SK-N-SH (cell line): ENCODE data around the gene PTGIR. TPM values are rescaled to one million over a fixed set of nuclear protein-coding genes. Genes with fewer than 3 reads are reported as not detected.

Experiments used
- CTCF ChIA-PET: fragments of 300-600, 350-600 bp; formaldehyde crosslinking; extraction: SDS; loops from one replicate; lab custom pipeline; 2021; lab: Yijun Ruan, JAX
- POLR2A ChIA-PET: fragments of 350-600 bp; sonication (Branson Sonifier 250); formaldehyde crosslinking; extraction: SDS; loops from one replicate; lab custom pipeline; 2020; ENCODE audit warnings: antibody characterized with exemption, inconsistent platforms; lab: Yijun Ruan, JAX
- DNase-seq: peaks from one replicate; pipeline ENCODE4 v3.0.0; 2012
- H2AFZ ChIP-seq: fragments of 200-600 bp; sonication (generic); 2 replicates; pipeline ENCODE4 v1.8.1; 2016; ENCODE audit warnings: antibody characterized with exemption, mild to moderate bottlenecking, low read depth
- H3F3A ChIP-seq: fragments of 200-600 bp; sonication (generic); replicated peaks from 2 replicates; pipeline ENCODE3; 2016; ENCODE audit warnings: antibody characterized with exemption, mild to moderate bottlenecking; ENCODE audit not compliant: insufficient read depth
- H3K27ac ChIP-seq, 2 experiments: fragments of 200-500 bp in 1 of 2; fragments of 200-600 bp in 1 of 2; sonication (Bioruptor generic) in 1 of 2; sonication (generic), shearing (Covaris generic) in 1 of 2; 2 replicates each; pipeline versions ENCODE4 v1.5.1 to v1.6.1; 2014 to 2016; ENCODE audit warnings: low read depth in 2 of 2, inconsistent platforms in 1 of 2, low read length in 1 of 2, mild to moderate bottlenecking in 1 of 2, mixed read lengths in 1 of 2
- H3K27me3 ChIP-seq: fragments of 200-600 bp; sonication (generic), shearing (Covaris generic); 2 replicates; pipeline ENCODE4 v1.6.1; 2016; ENCODE audit warnings: mixed run types; ENCODE audit not compliant: insufficient read depth
- H3K36me3 ChIP-seq, 2 experiments: fragments of 200-500 bp in 1 of 2; fragments of 200-600 bp in 1 of 2; sonication (Bioruptor generic) in 1 of 2; sonication (generic) in 1 of 2; replicated peaks in 1 of 2; 2 replicates each; pipeline versions ENCODE3 to v1.5.1; 2014 to 2016; ENCODE audit warnings: low read length in 1 of 2, mild to moderate bottlenecking in 1 of 2; ENCODE audit not compliant: insufficient read depth in 2 of 2, control insufficient read depth in 1 of 2
- H3K4me1 ChIP-seq, 2 experiments: fragments of 200-500 bp in 1 of 2; fragments of 200-600 bp in 1 of 2; sonication (Bioruptor generic) in 1 of 2; sonication (generic), shearing (Covaris generic) in 1 of 2; 2 replicates each; pipeline versions ENCODE4 v1.5.1 to v1.6.1; 2014 to 2016; ENCODE audit warnings: low read depth in 1 of 2, low read length in 1 of 2, mixed run types in 1 of 2; ENCODE audit not compliant: insufficient read depth in 2 of 2, control insufficient read depth in 1 of 2
- H3K4me2 ChIP-seq: fragments of 200-600 bp; sonication (generic), shearing (Covaris generic); 2 replicates; pipeline ENCODE4 v1.6.1; 2017; ENCODE audit warnings: mixed run types
- H3K4me3 ChIP-seq, 2 experiments: fragments of 200-500 bp in 1 of 2; fragments of 200-600 bp in 1 of 2; sonication (Bioruptor generic) in 1 of 2; sonication (generic), shearing (Covaris generic) in 1 of 2; 2 replicates each; pipeline versions ENCODE4 v1.5.1 to v1.8.1; 2014 to 2016; ENCODE audit warnings: low read depth in 2 of 2, inconsistent platforms in 1 of 2, low read length in 1 of 2, mild to moderate bottlenecking in 1 of 2, mixed read lengths in 1 of 2, moderate library complexity in 1 of 2
- H3K79me2 ChIP-seq: fragments of 200-600 bp; sonication (generic); 2 replicates; pipeline ENCODE4 v1.8.1; 2017; ENCODE audit warnings: mild to moderate bottlenecking; ENCODE audit not compliant: insufficient read depth
- H3K9ac ChIP-seq: fragments of 200-600 bp; sonication (generic); 2 replicates; pipeline ENCODE4 v1.6.1; 2017; ENCODE audit warnings: mixed run types
- H3K9me2 ChIP-seq: fragments of 200-600 bp; sonication (generic); 2 replicates; pipeline ENCODE4 v1.6.1; 2017; ENCODE audit warnings: mixed run types
- H3K9me3 ChIP-seq: fragments of 200-600 bp; sonication (generic); 2 replicates; pipeline ENCODE4 v1.6.1; 2017; ENCODE audit warnings: mixed run types, mild to moderate bottlenecking, moderate library complexity
- H4K20me1 ChIP-seq: fragments of 200-600 bp; sonication (generic); 2 replicates; pipeline ENCODE4 v1.6.1; 2017; ENCODE audit warnings: mild to moderate bottlenecking, mixed run types; ENCODE audit not compliant: insufficient read depth
- CHD2 ChIP-seq: fragments of 150-350 bp; IDR thresholded peaks from 2 replicates; pipeline ENCODE4 v1.6.1; 2018; ENCODE audit warnings: low read length; ENCODE audit not compliant: partially characterized antibody
- EZH2phosphoT487 ChIP-seq: fragments of 200-600 bp; sonication (generic); IDR thresholded peaks from 2 replicates; pipeline ENCODE4 v1.6.1; 2017; ENCODE audit warnings: low read depth, mixed run types, mild to moderate bottlenecking, antibody characterized with exemption, moderate library complexity, borderline replicate concordance
- FOSL2 ChIP-seq: IDR thresholded peaks from 2 replicates; pipeline ENCODE4 v1.4.0; 2012; ENCODE audit warnings: low read depth, mild to moderate bottlenecking, moderate library complexity, borderline replicate concordance
- FOXM1 ChIP-seq: IDR thresholded peaks from 2 replicates; pipeline ENCODE4 v1.4.0; 2012; ENCODE audit warnings: low read depth, mild to moderate bottlenecking
- GABPA ChIP-seq: IDR thresholded peaks from 2 replicates; pipeline ENCODE4 v1.4.0; 2012; ENCODE audit warnings: low read depth, mild to moderate bottlenecking
- IRF3 ChIP-seq: fragments of 150-350 bp; IDR thresholded peaks from 2 replicates; pipeline ENCODE4 v1.6.1; 2016; ENCODE audit warnings: mild to moderate bottlenecking, low read depth, low read length
- JUND ChIP-seq: IDR thresholded peaks from 2 replicates; pipeline ENCODE4 v1.4.0; 2012
- MEF2A ChIP-seq: IDR thresholded peaks from 2 replicates; pipeline ENCODE4 v1.4.0; 2012; ENCODE audit warnings: low read depth, borderline replicate concordance
- MXI1 ChIP-seq: IDR thresholded peaks from 2 replicates; pipeline ENCODE4 v1.6.1; 2012; ENCODE audit warnings: mild to moderate bottlenecking, low read depth, low read length, improper control_type of control experiment
- NFIC ChIP-seq: IDR thresholded peaks from 2 replicates; pipeline ENCODE4 v1.4.0; 2012; ENCODE audit warnings: borderline replicate concordance
- NRF1 ChIP-seq: IDR thresholded peaks from 2 replicates; pipeline ENCODE4 v1.6.1; 2012; ENCODE audit warnings: low read depth, mild to moderate bottlenecking, low read length
- RAD21 ChIP-seq: IDR thresholded peaks from 2 replicates; pipeline ENCODE4 v1.6.1; 2012; ENCODE audit warnings: mild to moderate bottlenecking, low read length
- REST ChIP-seq: IDR thresholded peaks from 2 replicates; pipeline ENCODE4 v1.6.1; 2012; ENCODE audit warnings: mild to moderate bottlenecking, low read depth, low read length, moderate library complexity
- RXRA ChIP-seq: IDR thresholded peaks from 2 replicates; pipeline ENCODE4 v1.4.0; 2012; ENCODE audit warnings: low read depth, mild to moderate bottlenecking, borderline replicate concordance
- SMC3 ChIP-seq: IDR thresholded peaks from 2 replicates; pipeline ENCODE4 v1.6.1; 2012; ENCODE audit warnings: low read depth, low read length, improper control_type of control experiment
- TAF1 ChIP-seq: IDR thresholded peaks from 2 replicates; pipeline ENCODE4 v1.6.1; 2012; ENCODE audit warnings: low read depth, mild to moderate bottlenecking, low read length, moderate library complexity, borderline replicate concordance
- TEAD4 ChIP-seq: IDR thresholded peaks from 2 replicates; pipeline ENCODE4 v1.4.0; 2012; ENCODE audit warnings: mild to moderate bottlenecking, borderline replicate concordance; ENCODE audit not compliant: insufficient read depth
- USF1 ChIP-seq: IDR thresholded peaks from 2 replicates; pipeline ENCODE4 v1.4.0; 2012; ENCODE audit warnings: low read depth, borderline replicate concordance
- WGBS: methylation state at CpG from one replicate; pipeline ENCODE4 v1.1.6; 2017; ENCODE audit warnings: low lambda C conversion rate; 5-methylcytosine and 5-hydroxymethylcytosine counted together
- polyA plus RNA-seq, 3 experiments: library from polyadenylated mRNA; depleted of rRNA; stranded (reverse); fragments of >200 nt; gene quantifications; 2 replicates each; pipeline ENCODE4 v1.2.3, GENCODE V29; 2012
- TF ChIP-seq, protein P1 (sequence below): IDR thresholded peaks from 2 replicates; pipeline ENCODE4 v1.4.0; 2012; ENCODE audit warnings: low read depth, borderline replicate concordance
- TF ChIP-seq, protein P2 (sequence below): IDR thresholded peaks from 2 replicates; pipeline ENCODE4 v1.4.0; 2012; ENCODE audit warnings: low read depth

PTGIR gene
- polyA plus RNA-seq, 1 of the 3 experiments (the other 2 are of a cell fraction): 2.5 TPM

DNA sequence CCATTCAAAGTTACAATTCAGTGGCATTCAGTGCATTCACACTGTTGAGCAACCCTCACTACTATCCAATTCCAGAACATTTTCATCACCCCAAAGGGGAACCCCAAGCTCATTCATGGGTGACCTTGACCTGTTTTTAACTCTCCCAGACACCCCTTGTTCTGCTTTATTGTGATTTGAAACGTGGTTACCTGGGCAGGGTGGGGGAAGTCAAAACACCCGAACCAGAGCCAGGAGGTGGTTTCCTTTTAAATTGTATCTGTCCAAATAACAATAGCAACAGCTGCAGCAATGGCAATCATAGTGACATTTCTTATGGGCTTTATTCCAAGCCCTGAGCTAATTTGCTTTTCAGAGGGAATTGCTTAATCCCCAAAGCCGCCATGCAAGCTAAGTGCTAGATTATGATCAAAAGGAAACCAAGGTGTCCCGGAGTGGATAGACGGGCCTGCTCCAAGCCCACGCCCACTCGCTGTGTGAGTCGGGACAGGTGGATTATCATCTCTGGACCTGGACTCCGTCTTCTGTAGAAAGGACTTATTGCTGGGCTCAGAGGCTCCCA lies 6.1 kb downstream of the PTGIR start:
- Histone ChIP-seq H3K4me2 (no peak overlapping the region), H3F3A (peaks cover 4% of the 10 kb centered on the region), H3K79me2 (no peaks in the 10 kb centered on the region), H4K20me1 (no peaks in the 10 kb centered on the region), H3K4me1 (peaks cover 4 to 55% of the 10 kb centered on the region in 2 experiments; a peak in 3 of 4 replicates), H3K9me2 (no peaks in the 10 kb centered on the region)
- 80% methylated on average over 9 of the region's 9 CpGs for WGBS
- POLR2A ChIA-PET: interaction anchor here (0.7 to 2.8 kb wide), 2 partner anchors 9 to 12 kb away, joined by 3 to 40 read pairs; no protein-coding TSS in a partner anchor
- DNase-seq: peak; percentile 2
- TF ChIP-seq CHD2 (no peak), IRF3 (no peak), NRF1 (no peak), FOSL2 (no peak), TAF1 (no peak), JUND (no peak), RAD21 (no peak), TEAD4 (no peak), MEF2A (no peak), NFIC (no peak), MXI1 (no peak), FOXM1 (no peak), RXRA (no peak), SMC3 (no peak), USF1 (no peak), GABPA (no peak), REST (no peak), EZH2phosphoT487 (no peak)
- TF ChIP-seq, protein P1, sequence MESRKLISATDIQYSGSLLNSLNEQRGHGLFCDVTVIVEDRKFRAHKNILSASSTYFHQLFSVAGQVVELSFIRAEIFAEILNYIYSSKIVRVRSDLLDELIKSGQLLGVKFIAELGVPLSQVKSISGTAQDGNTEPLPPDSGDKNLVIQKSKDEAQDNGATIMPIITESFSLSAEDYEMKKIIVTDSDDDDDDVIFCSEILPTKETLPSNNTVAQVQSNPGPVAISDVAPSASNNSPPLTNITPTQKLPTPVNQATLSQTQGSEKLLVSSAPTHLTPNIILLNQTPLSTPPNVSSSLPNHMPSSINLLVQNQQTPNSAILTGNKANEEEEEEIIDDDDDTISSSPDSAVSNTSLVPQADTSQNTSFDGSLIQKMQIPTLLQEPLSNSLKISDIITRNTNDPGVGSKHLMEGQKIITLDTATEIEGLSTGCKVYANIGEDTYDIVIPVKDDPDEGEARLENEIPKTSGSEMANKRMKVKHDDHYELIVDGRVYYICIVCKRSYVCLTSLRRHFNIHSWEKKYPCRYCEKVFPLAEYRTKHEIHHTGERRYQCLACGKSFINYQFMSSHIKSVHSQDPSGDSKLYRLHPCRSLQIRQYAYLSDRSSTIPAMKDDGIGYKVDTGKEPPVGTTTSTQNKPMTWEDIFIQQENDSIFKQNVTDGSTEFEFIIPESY: no peak
- TF ChIP-seq, protein P2, sequence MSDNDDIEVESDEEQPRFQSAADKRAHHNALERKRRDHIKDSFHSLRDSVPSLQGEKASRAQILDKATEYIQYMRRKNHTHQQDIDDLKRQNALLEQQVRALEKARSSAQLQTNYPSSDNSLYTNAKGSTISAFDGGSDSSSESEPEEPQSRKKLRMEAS: no peak
- TF ChIP-seq, all 33 proteins: peak for 0
- H3K9ac ChIP-seq: no peak overlapping the region
- no peaks in the 10 kb centered on the region for H3K9me3 ChIP-seq
- no peak overlapping the region for H3K4me3 ChIP-seq
- CTCF ChIA-PET: interaction anchor here (0.8 to 23.7 kb wide), 6 partner anchors 15 to 135 kb away, joined by 3 to 471 read pairs (median 21); partner anchors contain the start of genes CALM3 and DACT3
- H3K36me3 ChIP-seq: no peaks in the 10 kb centered on the region
- peak overlapping the region in 1 of 2 experiments; percentile 53; a peak in 1 of 4 replicates for H3K27ac ChIP-seq
- H2AFZ ChIP-seq: no peak overlapping the region
- no peaks in the 10 kb centered on the region for H3K27me3 ChIP-seq
